H9 (cell line): ENCODE data around the gene KCNMA1. TPM values are rescaled to one million over a fixed set of nuclear protein-coding genes. Genes with fewer than 3 reads are reported as not detected.

Experiments used
- DNase-seq: peaks from one replicate; pipeline ENCODE4 v3.0.0-alpha.2; 2017
- H2AFZ ChIP-seq: one replicate; pipeline ENCODE4 v1.6.1; 2013; ENCODE audit warnings: mild to moderate bottlenecking, low read length, control low read depth, moderate library complexity
- H2AK5ac ChIP-seq: 2 replicates; pipeline ENCODE4 v1.6.1; 2013; ENCODE audit warnings: low read length, control low read depth, mixed read lengths; ENCODE audit not compliant: insufficient read length
- H2BK120ac ChIP-seq: one replicate; pipeline ENCODE4 v1.6.1; 2013; ENCODE audit warnings: low read depth, mild to moderate bottlenecking, low read length, control low read depth, inconsistent platforms; ENCODE audit not compliant: poor library complexity, severe bottlenecking
- H2BK12ac ChIP-seq: 2 replicates; pipeline ENCODE4 v1.6.1; 2013; ENCODE audit warnings: low read length, control low read depth, mixed read lengths, low read depth; ENCODE audit not compliant: insufficient read length
- H2BK15ac ChIP-seq: 2 replicates; pipeline ENCODE4 v1.6.1; 2013; ENCODE audit warnings: low read depth, low read length, control low read depth
- H2BK20ac ChIP-seq: one replicate; pipeline ENCODE4 v1.6.1; 2013; ENCODE audit warnings: low read depth, mild to moderate bottlenecking, low read length, control low read depth, inconsistent platforms; ENCODE audit not compliant: poor library complexity, severe bottlenecking
- H2BK5ac ChIP-seq: 2 replicates; pipeline ENCODE4 v1.6.1; 2013; ENCODE audit warnings: low read length, control low read depth, mixed read lengths; ENCODE audit not compliant: insufficient read length
- H3K14ac ChIP-seq: 2 replicates; pipeline ENCODE4 v1.6.1; 2013; ENCODE audit warnings: low read length, control low read depth; ENCODE audit not compliant: insufficient read depth
- H3K18ac ChIP-seq: 2 replicates; pipeline ENCODE4 v1.6.1; 2013; ENCODE audit warnings: low read depth, mild to moderate bottlenecking, mixed read lengths, low read length, control low read depth; ENCODE audit not compliant: insufficient read length
- H3K23ac ChIP-seq: 2 replicates; pipeline ENCODE4 v1.6.1; 2013; ENCODE audit warnings: low read length, control low read depth, mixed read lengths, low read depth; ENCODE audit not compliant: insufficient read length
- H3K23me2 ChIP-seq: 2 replicates; pipeline ENCODE4 v1.6.1; 2013; ENCODE audit warnings: low read depth, mild to moderate bottlenecking, mixed read lengths, low read length, control low read depth; ENCODE audit not compliant: insufficient read length, poor library complexity, severe bottlenecking
- H3K27ac ChIP-seq: 2 replicates; pipeline ENCODE4 v1.5.1; 2013; ENCODE audit warnings: low read length, control low read depth, mixed read lengths, low read depth; ENCODE audit not compliant: insufficient read length
- H3K27me3 ChIP-seq: 2 replicates; pipeline ENCODE4 v1.6.1; 2013; ENCODE audit warnings: low read length, control low read depth, inconsistent platforms; ENCODE audit not compliant: insufficient read depth
- H3K4ac ChIP-seq: 2 replicates; pipeline ENCODE4 v1.6.1; 2013; ENCODE audit warnings: low read depth, mild to moderate bottlenecking, control low read depth, inconsistent platforms, low read length, moderate library complexity
- H3K4me1 ChIP-seq: 2 replicates; pipeline ENCODE4 v1.6.1; 2013; ENCODE audit warnings: low read length, control low read depth, inconsistent platforms; ENCODE audit not compliant: insufficient read depth
- H3K4me2 ChIP-seq: 2 replicates; pipeline ENCODE4 v1.6.1; 2013; ENCODE audit warnings: low read length, control low read depth, mixed read lengths; ENCODE audit not compliant: insufficient read length, insufficient read depth
- H3K56ac ChIP-seq: 2 replicates; pipeline ENCODE4 v1.6.1; 2013; ENCODE audit warnings: low read depth, mild to moderate bottlenecking, mixed read lengths, low read length, control low read depth; ENCODE audit not compliant: insufficient read length
- H3K79me1 ChIP-seq: 2 replicates; pipeline ENCODE4 v1.6.1; 2013; ENCODE audit warnings: low read depth, mild to moderate bottlenecking, moderate library complexity, low read length, control low read depth, inconsistent platforms; ENCODE audit not compliant: insufficient read depth, poor library complexity, severe bottlenecking
- H3K79me2 ChIP-seq: 2 replicates; pipeline ENCODE4 v1.6.1; 2013; ENCODE audit warnings: low read length, control low read depth, inconsistent platforms; ENCODE audit not compliant: insufficient read depth
- H3K9ac ChIP-seq: 2 replicates; pipeline ENCODE4 v1.6.1; 2013; ENCODE audit warnings: low read length, control low read depth, mixed read lengths; ENCODE audit not compliant: insufficient read length; ENCODE audit errors: extremely low read depth
- H3K9me3 ChIP-seq: one replicate; pipeline ENCODE4 v1.6.1; 2013; ENCODE audit warnings: low read depth, low read length, inconsistent platforms; ENCODE audit not compliant: control insufficient read depth
- H3T11ph ChIP-seq: one replicate; pipeline ENCODE4 v1.6.1; 2013; ENCODE audit warnings: mild to moderate bottlenecking, low read length, control low read depth, inconsistent platforms
- H4K20me1 ChIP-seq: one replicate; pipeline ENCODE4 v1.6.1; 2013; ENCODE audit not compliant: control insufficient read depth, insufficient read length, insufficient read depth
- H4K5ac ChIP-seq: 2 replicates; pipeline ENCODE4 v1.6.1; 2013; ENCODE audit warnings: low read depth, mild to moderate bottlenecking, mixed read lengths, low read length, control low read depth; ENCODE audit not compliant: insufficient read length
- H4K8ac ChIP-seq: replicated peaks from 2 replicates; pipeline ENCODE4 v1.6.1; 2013; ENCODE audit warnings: low read length, control low read depth, mixed read lengths, low read depth; ENCODE audit not compliant: insufficient read length
- H4K91ac ChIP-seq: 2 replicates; pipeline ENCODE4 v1.6.1; 2013; ENCODE audit warnings: low read depth, mild to moderate bottlenecking, moderate library complexity, mixed read lengths, low read length, control low read depth; ENCODE audit not compliant: insufficient read length
- H3K27ac Mint-ChIP-seq, 3 experiments: 2 replicates in 2 of 3; 3 replicates in 1 of 3; pipeline ENCODE4 v1.8.0; 2020 to 2021; ENCODE audit warnings: mixed read lengths in 3 of 3, mild to moderate bottlenecking in 1 of 3, moderate library complexity in 1 of 3
- H3K27me3 Mint-ChIP-seq: 2 replicates; pipeline ENCODE4 v1.8.0; 2021; ENCODE audit warnings: low read depth, mild to moderate bottlenecking, moderate library complexity, mixed read lengths
- H3K36me3 Mint-ChIP-seq, 3 experiments: 2 replicates in 2 of 3; 3 replicates in 1 of 3; pipeline ENCODE4 v1.8.0; 2020 to 2021; ENCODE audit warnings: low read depth in 3 of 3, mixed read lengths in 3 of 3; ENCODE audit not compliant: insufficient read depth in 1 of 3
- H3K4me1 Mint-ChIP-seq, 2 experiments: 2 replicates each; pipeline ENCODE4 v1.8.0; 2020; ENCODE audit warnings: mixed read lengths in 2 of 2
- H3K4me3 Mint-ChIP-seq, 2 experiments: 2 replicates in 1 of 2; 3 replicates in 1 of 2; pipeline ENCODE4 v1.8.0; 2020 to 2021; ENCODE audit warnings: mild to moderate bottlenecking in 2 of 2, mixed read lengths in 2 of 2, moderate library complexity in 1 of 2
- H3K9me3 Mint-ChIP-seq, 2 experiments: 2 replicates in 1 of 2; 3 replicates in 1 of 2; pipeline ENCODE4 v1.8.0; 2020; ENCODE audit warnings: mild to moderate bottlenecking in 2 of 2, mixed read lengths in 2 of 2, moderate library complexity in 1 of 2
- WGBS: extraction: QIAGEN DNeasy Blood & Tissue Kit; methylation state at CpG from one replicate; pipeline ENCODE4 v1.1.7; 2013; ENCODE audit warnings: missing lambda C conversion rate, low lambda C conversion rate, mixed read lengths; ENCODE audit not compliant: insufficient read length; ENCODE audit errors: extremely low coverage; 5-methylcytosine and 5-hydroxymethylcytosine counted together
- total RNA-seq: library from RNA; stranded (reverse); gene quantifications from 2 replicates; pipeline ENCODE4 v1.2.1, GENCODE V29; 2021
- TF ChIP-seq, protein P1 (sequence below): fragments of 200-600 bp; sonication (generic); conservative IDR thresholded peaks from 3 replicates; pipeline ENCODE4 v1.8.0; 2021; ENCODE audit warnings: antibody characterized with exemption, mild to moderate bottlenecking

The KCNMA1 gene
- total RNA-seq, 1 experiment from 2014 or later, result 2.0 TPM

- no peak for DNase-seq
- Mint-ChIP-seq H3K4me1 (0 out of 4 replicates have a peak, but pooled peaks cover 0 to 4% of the 10 kb centered on the region in 2 experiments), H3K27me3 (peaks cover 5% of the 10 kb centered on the region; the same call in 1 of the 2 replicates), H3K27ac (no peak overlapping the region), H3K9me3 (no peaks in the 10 kb centered on the region), H3K4me3 (no peak overlapping the region), H3K36me3 (no peaks in the 10 kb centered on the region)
- no peak overlapping the region for H3K4me2 ChIP-seq
- TF ChIP-seq, protein P1, sequence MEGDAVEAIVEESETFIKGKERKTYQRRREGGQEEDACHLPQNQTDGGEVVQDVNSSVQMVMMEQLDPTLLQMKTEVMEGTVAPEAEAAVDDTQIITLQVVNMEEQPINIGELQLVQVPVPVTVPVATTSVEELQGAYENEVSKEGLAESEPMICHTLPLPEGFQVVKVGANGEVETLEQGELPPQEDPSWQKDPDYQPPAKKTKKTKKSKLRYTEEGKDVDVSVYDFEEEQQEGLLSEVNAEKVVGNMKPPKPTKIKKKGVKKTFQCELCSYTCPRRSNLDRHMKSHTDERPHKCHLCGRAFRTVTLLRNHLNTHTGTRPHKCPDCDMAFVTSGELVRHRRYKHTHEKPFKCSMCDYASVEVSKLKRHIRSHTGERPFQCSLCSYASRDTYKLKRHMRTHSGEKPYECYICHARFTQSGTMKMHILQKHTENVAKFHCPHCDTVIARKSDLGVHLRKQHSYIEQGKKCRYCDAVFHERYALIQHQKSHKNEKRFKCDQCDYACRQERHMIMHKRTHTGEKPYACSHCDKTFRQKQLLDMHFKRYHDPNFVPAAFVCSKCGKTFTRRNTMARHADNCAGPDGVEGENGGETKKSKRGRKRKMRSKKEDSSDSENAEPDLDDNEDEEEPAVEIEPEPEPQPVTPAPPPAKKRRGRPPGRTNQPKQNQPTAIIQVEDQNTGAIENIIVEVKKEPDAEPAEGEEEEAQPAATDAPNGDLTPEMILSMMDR, result no peak
- H3K79me2 ChIP-seq, result no peaks in the 10 kb centered on the region
- H3K23me2 ChIP-seq, result no peaks in the 10 kb centered on the region
- no peak overlapping the region for H4K5ac ChIP-seq
- no peak overlapping the region for H3K18ac ChIP-seq
- H3K4ac ChIP-seq, result no peak overlapping the region
- H2BK15ac ChIP-seq, result no peak overlapping the region
- H2AFZ ChIP-seq, result no peak overlapping the region
- H3K27me3 ChIP-seq, result no peaks in the 10 kb centered on the region
- H4K8ac ChIP-seq, result no peak overlapping the region
- H2BK120ac ChIP-seq, result no peak overlapping the region
- H3K14ac ChIP-seq, result no peak overlapping the region
- H3K56ac ChIP-seq, result no peak overlapping the region
- no peaks in the 10 kb centered on the region for H3K4me1 ChIP-seq
- H3K9ac ChIP-seq, result no peak overlapping the region
- H3K27ac ChIP-seq, result no peak overlapping the region
- H3K23ac ChIP-seq, result no peak overlapping the region
- H3T11ph ChIP-seq, result no peak overlapping the region
- no peaks in the 10 kb centered on the region for H4K20me1 ChIP-seq
- H3K9me3 ChIP-seq, result no peaks in the 10 kb centered on the region
- H2BK12ac ChIP-seq, result no peak overlapping the region
- H2BK5ac ChIP-seq, result no peak overlapping the region
- no CpG with 5 or more reads among the region's 9 CpGs for WGBS
- no peak overlapping the region for H4K91ac ChIP-seq
- no peak overlapping the region for H2AK5ac ChIP-seq
- H3K79me1 ChIP-seq, result no peaks in the 10 kb centered on the region
- no peak overlapping the region for H2BK20ac ChIP-seq
Measured at GRCh38 chr10:77613476-77614130, 24.0 kb downstream of the KCNMA1 start.
